ENCODE results near the gene DLG5. TPM values are rescaled to one million over a fixed set of nuclear protein-coding genes. Genes with fewer than 3 reads are reported as not detected.

DLG5 gene
- total RNA-seq, 1 experiment from 2014 or later: 69.7 TPM

DNA sequence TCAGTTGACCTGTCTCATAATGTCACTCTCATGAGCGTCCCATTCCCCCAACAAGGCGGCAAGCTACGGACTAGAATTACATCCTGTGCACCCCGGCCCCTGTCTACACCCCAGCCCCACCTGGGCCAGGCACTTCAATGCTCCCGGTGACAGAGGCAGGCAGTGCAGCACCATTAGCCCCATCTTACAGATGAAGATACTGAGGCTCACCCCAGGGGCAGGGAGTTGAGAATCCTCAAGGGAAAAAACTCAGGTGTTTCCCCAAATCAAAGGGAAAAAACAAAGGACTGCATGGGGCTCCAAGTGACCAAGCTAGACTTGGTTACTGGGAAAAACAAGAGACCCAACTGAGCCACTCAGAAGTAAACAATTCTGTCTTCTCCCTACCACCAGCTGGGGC lies 4.5 kb downstream of the DLG5 start:
- Mint-ChIP-seq H3K27ac (ENCODE audit: unreplicated experiment) (no peak overlapping the region), H3K27me3 (ENCODE audit: insufficient read depth, unreplicated experiment) (no peaks in the 10 kb centered on the region), H3K9me3 (ENCODE audit: unreplicated experiment) (no peaks in the 10 kb centered on the region), H3K4me1 (ENCODE audit: low read depth, unreplicated experiment) (peaks cover 45% of the 10 kb centered on the region), H3K36me3 (ENCODE audit: insufficient read depth, unreplicated experiment) (peaks cover 30% of the 10 kb centered on the region), H3K4me3 (ENCODE audit: unreplicated experiment) (no peak overlapping the region)
- no peak overlapping the region for H3K4me3 ChIP-seq (ENCODE audit: low read depth, low read length)
- no peaks in the 10 kb centered on the region for H3K9me3 ChIP-seq
- intact Hi-C loops (cut with micrococcal nuclease; ENCODE audit: unreplicated experiment): no loop called here
- TF ChIP-seq, protein P1, sequence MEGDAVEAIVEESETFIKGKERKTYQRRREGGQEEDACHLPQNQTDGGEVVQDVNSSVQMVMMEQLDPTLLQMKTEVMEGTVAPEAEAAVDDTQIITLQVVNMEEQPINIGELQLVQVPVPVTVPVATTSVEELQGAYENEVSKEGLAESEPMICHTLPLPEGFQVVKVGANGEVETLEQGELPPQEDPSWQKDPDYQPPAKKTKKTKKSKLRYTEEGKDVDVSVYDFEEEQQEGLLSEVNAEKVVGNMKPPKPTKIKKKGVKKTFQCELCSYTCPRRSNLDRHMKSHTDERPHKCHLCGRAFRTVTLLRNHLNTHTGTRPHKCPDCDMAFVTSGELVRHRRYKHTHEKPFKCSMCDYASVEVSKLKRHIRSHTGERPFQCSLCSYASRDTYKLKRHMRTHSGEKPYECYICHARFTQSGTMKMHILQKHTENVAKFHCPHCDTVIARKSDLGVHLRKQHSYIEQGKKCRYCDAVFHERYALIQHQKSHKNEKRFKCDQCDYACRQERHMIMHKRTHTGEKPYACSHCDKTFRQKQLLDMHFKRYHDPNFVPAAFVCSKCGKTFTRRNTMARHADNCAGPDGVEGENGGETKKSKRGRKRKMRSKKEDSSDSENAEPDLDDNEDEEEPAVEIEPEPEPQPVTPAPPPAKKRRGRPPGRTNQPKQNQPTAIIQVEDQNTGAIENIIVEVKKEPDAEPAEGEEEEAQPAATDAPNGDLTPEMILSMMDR (IDR thresholded peaks at IDR 0.05; ENCODE audit: insufficient read depth in 1 of 2, low read depth in 1 of 2, low read length in 1 of 2, severe bottlenecking in 1 of 2, unreplicated experiment in 1 of 2): no peak
- DNase-seq: no peak
- H3K36me3 ChIP-seq (ENCODE audit: control insufficient read depth, insufficient read depth, low read length): no peaks in the 10 kb centered on the region; the same call in 1 of the 2 replicates
- no TSS peak for BruUV-seq (replicated peaks)
- POLR2A ChIA-PET: no interaction called here
- H3K27me3 ChIP-seq (replicated peaks; ENCODE audit: control insufficient read depth, insufficient read depth, low read length): no peaks in the 10 kb centered on the region
- peaks cover 26% of the 10 kb centered on the region for H3K4me1 ChIP-seq
- CTCF ChIA-PET: no interaction called here

GRCh38 chr10:77921395-77921794 lies 5.2 kb downstream of the DLG5 start:
- no peak overlapping the region for H3K4me3 Mint-ChIP-seq (ENCODE audit: unreplicated experiment)
- Histone ChIP-seq H3K4me3 (ENCODE audit: low read depth, low read length) (no peak overlapping the region), H3K36me3 (ENCODE audit: control insufficient read depth, insufficient read depth, low read length) (no peaks in the 10 kb centered on the region; the same call in 1 of the 2 replicates), H3K9me3 (no peaks in the 10 kb centered on the region), H3K4me1 (peaks cover 25% of the 10 kb centered on the region), H3K27me3 (replicated peaks; ENCODE audit: control insufficient read depth, insufficient read depth, low read length) (no peaks in the 10 kb centered on the region)
- TF ChIP-seq, protein P1 (IDR thresholded peaks at IDR 0.05; ENCODE audit: insufficient read depth in 1 of 2, low read depth in 1 of 2, low read length in 1 of 2, severe bottlenecking in 1 of 2, unreplicated experiment in 1 of 2): no peak
- intact Hi-C loops (cut with micrococcal nuclease; ENCODE audit: unreplicated experiment): no loop called here
- DNase-seq: no peak
- ChIA-PET POLR2A (interaction anchor here (0.6 kb wide), 1 partner anchor 30 kb away, joined by 3 read pairs; no protein-coding TSS in a partner anchor), CTCF (no interaction called here)
- H3K27me3 Mint-ChIP-seq (ENCODE audit: insufficient read depth, unreplicated experiment): no peaks in the 10 kb centered on the region
- no peaks in the 10 kb centered on the region for H3K9me3 Mint-ChIP-seq (ENCODE audit: unreplicated experiment)
- no TSS peak for BruUV-seq (replicated peaks)
- peaks cover 45% of the 10 kb centered on the region for H3K4me1 Mint-ChIP-seq (ENCODE audit: low read depth, unreplicated experiment)
- peaks cover 34% of the 10 kb centered on the region for H3K36me3 Mint-ChIP-seq (ENCODE audit: insufficient read depth, unreplicated experiment)
- no peak overlapping the region for H3K27ac Mint-ChIP-seq (ENCODE audit: unreplicated experiment)

DNA sequence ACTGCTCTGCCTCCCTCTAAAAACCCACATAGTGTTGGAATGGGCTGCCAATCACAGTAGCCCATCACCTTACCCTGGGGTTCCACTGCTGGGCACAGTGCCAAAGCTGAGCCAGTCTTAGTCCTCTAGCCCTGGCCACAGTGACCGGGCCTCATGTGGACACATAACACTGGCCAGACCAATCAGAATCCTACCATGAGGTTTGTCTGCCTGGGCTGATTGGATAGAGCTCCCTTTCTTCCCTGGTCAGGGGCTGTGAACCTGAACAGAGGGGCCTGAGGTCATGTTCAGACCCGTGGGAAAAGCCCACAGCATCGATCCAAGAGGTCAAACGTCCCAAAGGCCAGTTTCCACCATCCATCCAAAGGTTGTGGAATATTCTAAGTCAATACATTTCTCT lies 6.1 kb downstream of the DLG5 start:
- intact Hi-C loops (cut with micrococcal nuclease; ENCODE audit: unreplicated experiment): no loop called here
- Histone ChIP-seq H3K36me3 (ENCODE audit: control insufficient read depth, insufficient read depth, low read length) (no peaks in the 10 kb centered on the region; the same call in 1 of the 2 replicates), H3K4me3 (ENCODE audit: low read depth, low read length) (no peak overlapping the region), H3K27me3 (replicated peaks; ENCODE audit: control insufficient read depth, insufficient read depth, low read length) (no peaks in the 10 kb centered on the region), H3K9me3 (no peaks in the 10 kb centered on the region), H3K4me1 (peaks cover 29% of the 10 kb centered on the region)
- no peak overlapping the region for H3K4me3 Mint-ChIP-seq (ENCODE audit: unreplicated experiment)
- H3K27me3 Mint-ChIP-seq (ENCODE audit: insufficient read depth, unreplicated experiment): no peaks in the 10 kb centered on the region
- H3K36me3 Mint-ChIP-seq (ENCODE audit: insufficient read depth, unreplicated experiment): peaks cover 35% of the 10 kb centered on the region
- H3K9me3 Mint-ChIP-seq (ENCODE audit: unreplicated experiment): no peaks in the 10 kb centered on the region
- no TSS peak for BruUV-seq (replicated peaks)
- no peak for DNase-seq
- ChIA-PET CTCF (interaction anchor here (2.0 kb wide), 1 partner anchor 11 kb away, joined by 5 read pairs; no protein-coding TSS in a partner anchor), POLR2A (interaction anchor here (0.6 kb wide), 1 partner anchor 30 kb away, joined by 3 read pairs; no protein-coding TSS in a partner anchor)
- TF ChIP-seq, protein P1 (IDR thresholded peaks at IDR 0.05; ENCODE audit: insufficient read depth in 1 of 2, low read depth in 1 of 2, low read length in 1 of 2, severe bottlenecking in 1 of 2, unreplicated experiment in 1 of 2): no peak
- H3K27ac Mint-ChIP-seq (ENCODE audit: unreplicated experiment): no peak overlapping the region
- H3K4me1 Mint-ChIP-seq (ENCODE audit: low read depth, unreplicated experiment): peaks cover 43% of the 10 kb centered on the region

Measured in Caco-2 (cell line).